MM.1S (cell line): Measurements from ENCODE around the gene KXD1.

Experiments used
- DNase-seq: peaks from one replicate; pipeline ENCODE4 v3.0.0-alpha.2; 2015
- H2AFZ ChIP-seq: fragments of 300-600 bp; sonication (generic); 2 replicates; pipeline ENCODE4 v1.6.0; 2016; ENCODE audit warnings: antibody characterized with exemption, low read length
- H3F3A ChIP-seq: fragments of 300-600 bp; sonication (generic); 2 replicates; pipeline ENCODE4 v1.6.1; 2016; ENCODE audit warnings: mild to moderate bottlenecking, antibody characterized with exemption, low read length, moderate library complexity, mixed read lengths; ENCODE audit not compliant: insufficient read depth
- H3K27ac ChIP-seq: fragments of 300-600 bp; sonication (generic); 2 replicates; pipeline ENCODE4 v1.5.1; 2016; ENCODE audit warnings: mild to moderate bottlenecking, low read length
- H3K27me3 ChIP-seq: fragments of 300-600 bp; sonication (generic); replicated peaks from 2 replicates; pipeline ENCODE4 v1.6.0; 2016; ENCODE audit warnings: low read length; ENCODE audit not compliant: insufficient read depth
- H3K36me3 ChIP-seq: fragments of 300-600 bp; sonication (generic); replicated peaks from 2 replicates; pipeline ENCODE4 v1.6.1; 2016; ENCODE audit warnings: mild to moderate bottlenecking, low read length, mixed read lengths; ENCODE audit not compliant: insufficient read depth
- H3K4me1 ChIP-seq: fragments of 300-600 bp; sonication (generic); 2 replicates; pipeline ENCODE4 v1.6.1; 2016; ENCODE audit warnings: low read length, mixed read lengths
- H3K4me2 ChIP-seq: fragments of 300-600 bp; sonication (generic); 2 replicates; pipeline ENCODE4 v1.6.0; 2016; ENCODE audit warnings: low read depth, low read length
- H3K4me3 ChIP-seq: fragments of 300-600 bp; sonication (generic); 2 replicates; pipeline ENCODE4 v1.5.1; 2016; ENCODE audit warnings: low read length, mixed read lengths
- H3K79me2 ChIP-seq: fragments of 300-600 bp; sonication (generic); 2 replicates; pipeline ENCODE4 v1.6.1; 2016; ENCODE audit warnings: mixed run types, low read length, mixed read lengths
- H3K9ac ChIP-seq: fragments of 300-600 bp; sonication (generic); 2 replicates; pipeline ENCODE4 v1.6.1; 2016; ENCODE audit warnings: low read length, mixed read lengths
- H3K9me2 ChIP-seq: fragments of 300-600 bp; sonication (generic); replicated peaks from 2 replicates; pipeline ENCODE4 v1.6.1; 2016; ENCODE audit warnings: mild to moderate bottlenecking, low read length, mixed read lengths; ENCODE audit not compliant: insufficient read depth
- H3K9me3 ChIP-seq: fragments of 300-600 bp; sonication (generic); replicated peaks from 2 replicates; pipeline ENCODE4 v1.6.1; 2016; ENCODE audit warnings: mild to moderate bottlenecking, low read length, mixed read lengths; ENCODE audit not compliant: insufficient read depth
- H4K20me1 ChIP-seq: fragments of 300-600 bp; sonication (generic); 2 replicates; pipeline ENCODE4 v1.6.1; 2016; ENCODE audit warnings: mild to moderate bottlenecking, low read length, moderate library complexity, mixed read lengths; ENCODE audit not compliant: insufficient read depth
- CTCF ChIP-seq: fragments of 300-600 bp; sonication (generic); IDR thresholded peaks from 2 replicates; pipeline ENCODE4 v1.5.1; 2016; ENCODE audit warnings: antibody characterized with exemption, low read length, mixed read lengths
- EZH2 ChIP-seq: fragments of 300-600 bp; sonication (generic); optimal IDR thresholded peaks from 2 replicates; pipeline ENCODE3; 2017; ENCODE audit warnings: low read depth, mild to moderate bottlenecking, antibody characterized with exemption, low read length, mixed read lengths
- EZH2phosphoT487 ChIP-seq: fragments of 300-600 bp; sonication (generic); IDR thresholded peaks from 2 replicates; pipeline ENCODE4 v1.6.1; 2018; ENCODE audit warnings: antibody characterized with exemption, low read length

The KXD1 gene

DNA sequence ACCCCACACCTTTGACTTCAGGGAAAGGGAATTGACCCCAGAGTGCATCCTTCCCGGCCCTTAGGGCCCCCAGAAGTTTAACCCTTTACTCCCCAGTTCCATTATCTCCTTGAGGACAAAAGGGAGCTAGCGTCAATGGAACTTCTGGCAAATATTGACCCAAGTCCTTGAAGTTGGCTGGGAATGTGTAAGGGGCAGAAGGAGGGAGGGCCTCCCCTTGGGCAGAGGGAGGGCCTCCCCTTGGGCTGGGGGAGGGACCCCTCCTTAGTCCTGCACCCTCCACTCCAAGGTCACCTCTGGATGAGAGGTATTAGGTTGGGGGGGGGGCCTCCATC is 52.0 kb downstream of the KXD1 start:
- no peak overlapping the region for H2AFZ ChIP-seq
- no peaks in the 10 kb centered on the region for H3K79me2 ChIP-seq
- H3F3A ChIP-seq: no peaks in the 10 kb centered on the region
- H3K27ac ChIP-seq: no peak overlapping the region
- no peaks in the 10 kb centered on the region for H4K20me1 ChIP-seq
- no peak overlapping the region for H3K4me3 ChIP-seq
- no peak overlapping the region for H3K9ac ChIP-seq
- H3K4me2 ChIP-seq: no peak overlapping the region
- H3K4me1 ChIP-seq: no peaks in the 10 kb centered on the region
- DNase-seq: no peak
- H3K27me3 ChIP-seq: peaks cover 91% of the 10 kb centered on the region
- H3K9me2 ChIP-seq: no peaks in the 10 kb centered on the region
- no peaks in the 10 kb centered on the region for H3K36me3 ChIP-seq
- no peaks in the 10 kb centered on the region for H3K9me3 ChIP-seq
- TF ChIP-seq EZH2 (no peak), EZH2phosphoT487 (no peak), CTCF (no peak)

DNA sequence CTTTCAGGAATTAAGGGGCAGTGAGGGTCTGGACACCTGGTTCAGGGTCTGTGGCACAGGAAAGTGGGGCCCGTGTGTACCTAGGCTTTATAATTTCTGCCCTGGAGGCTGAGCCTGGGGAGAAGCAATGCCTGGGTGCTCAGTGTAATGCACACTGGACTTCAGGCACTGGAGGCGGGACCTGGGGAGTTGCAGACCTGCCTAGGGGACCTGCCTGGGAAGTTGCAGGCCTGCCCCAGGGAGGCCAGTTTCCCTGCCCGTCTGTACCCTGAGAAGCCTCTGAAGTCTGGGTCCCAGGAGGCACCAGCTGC is 52.5 kb downstream of the KXD1 start:
- Histone ChIP-seq H3K79me2 (no peaks in the 10 kb centered on the region), H3K27me3 (peaks cover 91% of the 10 kb centered on the region), H3F3A (no peaks in the 10 kb centered on the region), H3K36me3 (no peaks in the 10 kb centered on the region), H2AFZ (no peak overlapping the region), H3K4me3 (no peak overlapping the region), H3K9me2 (no peaks in the 10 kb centered on the region), H3K27ac (no peak overlapping the region), H3K4me1 (no peaks in the 10 kb centered on the region), H4K20me1 (no peaks in the 10 kb centered on the region), H3K9me3 (no peaks in the 10 kb centered on the region), H3K9ac (no peak overlapping the region), H3K4me2 (no peak overlapping the region)
- no peak for DNase-seq
- no peak for TF ChIP-seq EZH2
- no peak for TF ChIP-seq CTCF

DNA sequence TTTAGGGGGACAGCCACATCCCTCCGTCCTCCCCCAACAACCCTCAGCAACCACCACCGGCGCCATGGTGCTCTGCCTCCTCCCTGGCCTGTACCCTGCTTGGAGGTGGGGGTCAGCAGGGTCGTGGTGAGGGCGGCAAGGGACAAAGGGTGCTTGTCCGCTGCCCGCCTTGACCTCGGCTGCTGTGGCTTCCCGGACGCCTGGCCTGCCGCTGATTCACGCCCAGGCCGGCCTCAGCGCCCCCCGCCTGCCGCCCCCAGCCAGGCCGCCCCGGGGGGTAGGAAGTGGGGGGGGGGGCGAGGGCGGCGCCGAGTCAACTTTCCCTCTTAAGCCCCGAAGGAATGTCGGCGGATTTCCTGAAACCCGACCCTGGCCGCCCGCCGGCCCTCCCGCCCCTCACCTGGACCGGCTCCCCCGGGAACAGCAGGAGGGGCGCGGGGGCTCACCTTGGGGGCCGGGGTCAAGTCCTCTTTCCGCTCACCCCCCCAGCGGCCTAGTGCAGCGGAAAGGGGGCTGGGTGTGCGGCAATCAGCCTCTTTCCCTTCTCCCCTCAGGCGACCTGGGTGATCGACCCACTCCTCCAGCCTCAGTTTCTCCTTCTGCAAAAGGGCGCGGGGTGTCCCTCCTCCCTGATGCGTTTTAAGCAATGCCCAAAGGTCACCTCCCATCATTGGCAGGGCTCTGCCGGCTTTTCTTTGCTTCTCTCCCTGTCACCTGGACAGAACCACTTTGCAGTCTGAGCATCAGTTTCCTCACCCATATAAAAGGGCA is 53.1 kb downstream of the KXD1 start:
- H3K9ac ChIP-seq: no peak overlapping the region
- no peaks in the 10 kb centered on the region for H3F3A ChIP-seq
- H3K27me3 ChIP-seq: peaks cover 91% of the 10 kb centered on the region
- no peaks in the 10 kb centered on the region for H3K36me3 ChIP-seq
- H3K4me3 ChIP-seq: no peak overlapping the region
- no peak overlapping the region for H3K27ac ChIP-seq
- H4K20me1 ChIP-seq: no peaks in the 10 kb centered on the region
- H2AFZ ChIP-seq: no peak overlapping the region
- H3K4me2 ChIP-seq: no peak overlapping the region
- H3K79me2 ChIP-seq: no peaks in the 10 kb centered on the region
- DNase-seq: no peak
- no peaks in the 10 kb centered on the region for H3K9me3 ChIP-seq
- no peaks in the 10 kb centered on the region for H3K9me2 ChIP-seq
- TF ChIP-seq EZH2 (peak; percentile 99), CTCF (no peak), EZH2phosphoT487 (0 out of 2 replicates have a peak, but pooled peaks have one; percentile 90)
- H3K4me1 ChIP-seq: no peaks in the 10 kb centered on the region
